HepG2 (cell line): ENCODE data around the gene PLS1. TPM values are rescaled to one million over a fixed set of nuclear protein-coding genes. Genes with fewer than 3 reads are reported as not detected.

Source experiments
- ARID2 ChIP-seq: sonication (generic); formaldehyde crosslinking; IDR thresholded peaks from 2 replicates; pipeline ENCODE4 v1.8.1; 2022; ENCODE audit warnings: mild to moderate bottlenecking, missing genetic modification reagents, borderline replicate concordance
- ATM ChIP-seq: fragments of 450-650 bp; IDR thresholded peaks from 2 replicates; pipeline ENCODE4 v1.7.1; 2017; ENCODE audit warnings: mild to moderate bottlenecking, borderline replicate concordance
- CCAR2 ChIP-seq: fragments of 200-400 bp; formaldehyde crosslinking; optimal IDR thresholded peaks from 2 replicates; pipeline ENCODE3; 2018; ENCODE audit warnings: low read depth, mild to moderate bottlenecking, low read length, moderate library complexity
- DNMT3B ChIP-seq: conservative IDR thresholded peaks from 2 replicates; pipeline ENCODE4 v1.6.1; 2016; ENCODE audit warnings: missing biosample characterization, control low read depth
- E2F5 ChIP-seq: sonication (generic); formaldehyde crosslinking; conservative IDR thresholded peaks from 2 replicates; pipeline ENCODE4 v1.4.0; 2020; ENCODE audit warnings: missing genetic modification reagents
- FOSL2 ChIP-seq: sonication (generic); formaldehyde crosslinking; IDR thresholded peaks from 2 replicates; pipeline ENCODE4 v1.4.0; 2020; ENCODE audit warnings: missing genetic modification reagents
- HNRNPK ChIP-seq: fragments of 200-400 bp; formaldehyde crosslinking; IDR thresholded peaks from 2 replicates; pipeline ENCODE4 v1.6.1; 2018; ENCODE audit warnings: low read length, low read depth, moderate library complexity, mild to moderate bottlenecking; ENCODE audit not compliant: poor library complexity, severe bottlenecking
- ISL2 ChIP-seq: sonication (generic); formaldehyde crosslinking; IDR thresholded peaks from 2 replicates; pipeline ENCODE4 v1.5.0; 2020; ENCODE audit warnings: missing genetic modification reagents
- KDM5A ChIP-seq: fragments of 200-600 bp; sonication (generic); IDR thresholded peaks from 2 replicates; pipeline ENCODE4 v1.7.0; 2018; ENCODE audit warnings: antibody characterized with exemption, mild to moderate bottlenecking, low read length, borderline replicate concordance
- MAX ChIP-seq: IDR thresholded peaks from 2 replicates; pipeline ENCODE4 v1.6.1; 2012; ENCODE audit warnings: inconsistent platforms
- MEIS1 ChIP-seq: sonication (generic); formaldehyde crosslinking; IDR thresholded peaks from 2 replicates; pipeline ENCODE4 v1.9.0; 2021; ENCODE audit warnings: mild to moderate bottlenecking, missing genetic modification reagents, moderate library complexity, borderline replicate concordance
- MXD4 ChIP-seq: IDR thresholded peaks from 2 replicates; pipeline ENCODE4 v1.6.1; 2016; ENCODE audit warnings: mild to moderate bottlenecking, missing biosample characterization, missing genetic modification reagents
- NR2F2 ChIP-seq: IDR thresholded peaks from 2 replicates; pipeline ENCODE4 v1.6.1; 2012; ENCODE audit warnings: low read depth, inconsistent platforms, borderline replicate concordance
- SOX6 ChIP-seq, 2 experiments: fragments of 450-650 bp in 1 of 2; sonication (generic) in 1 of 2; formaldehyde crosslinking in 1 of 2; IDR thresholded peaks; 2 replicates each; pipeline versions ENCODE4 v1.4.0 to v1.6.1; 2017 to 2020; ENCODE audit warnings: antibody characterized with exemption in 1 of 2, mild to moderate bottlenecking in 1 of 2, missing genetic modification reagents in 1 of 2
- TEF ChIP-seq: sonication (generic); formaldehyde crosslinking; IDR thresholded peaks from 2 replicates; pipeline ENCODE4 v1.5.0; 2020; ENCODE audit warnings: missing genetic modification reagents
- TFAP4 ChIP-seq: sonication (generic); IDR thresholded peaks from 2 replicates; pipeline ENCODE4 v1.6.1; 2016; ENCODE audit warnings: low read depth, borderline replicate concordance
- TFE3 ChIP-seq: IDR thresholded peaks from 2 replicates; pipeline ENCODE4 v1.6.1; 2016
- THAP8 ChIP-seq: sonication (generic); formaldehyde crosslinking; IDR thresholded peaks from 2 replicates; pipeline ENCODE4 v1.5.1; 2020; ENCODE audit warnings: missing genetic modification reagents, mild to moderate bottlenecking, borderline replicate concordance
- ZNF282 ChIP-seq: fragments of 450-650 bp; IDR thresholded peaks from 2 replicates; pipeline ENCODE4 v1.6.1; 2018; ENCODE audit not compliant: partially characterized antibody
- ZNF569 ChIP-seq: sonication (generic); formaldehyde crosslinking; IDR thresholded peaks from 2 replicates; pipeline ENCODE4 v1.5.0; 2020; ENCODE audit warnings: mild to moderate bottlenecking, missing genetic modification reagents, moderate library complexity, borderline replicate concordance
- ZNF572 ChIP-seq: sonication (generic); formaldehyde crosslinking; IDR thresholded peaks from 2 replicates; pipeline ENCODE4 v1.5.1; 2020; ENCODE audit warnings: mild to moderate bottlenecking, missing genetic modification reagents
- ZNF737 ChIP-seq: sonication (generic); formaldehyde crosslinking; IDR thresholded peaks from 2 replicates; pipeline ENCODE4 v1.5.0; 2020; ENCODE audit warnings: missing genetic modification reagents, mild to moderate bottlenecking, borderline replicate concordance
- ZNF766 ChIP-seq: sonication (generic); formaldehyde crosslinking; IDR thresholded peaks from 2 replicates; pipeline ENCODE4 v1.5.0; 2020; ENCODE audit warnings: missing genetic modification reagents, borderline replicate concordance
- ZNF879 ChIP-seq: sonication (generic); formaldehyde crosslinking; IDR thresholded peaks from 2 replicates; pipeline ENCODE4 v1.8.1; 2023; ENCODE audit warnings: missing genetic modification reagents
- polyA plus RNA-seq, 8 experiments: library from polyadenylated mRNA; depleted of rRNA in 3 of 8; stranded (reverse) in 7 of 8; unstranded in 1 of 8; fragments of >200 nt; fragmentation: Illumina TruSeq in 4 of 8; extraction: Trizol in 4 of 8; gene quantifications; 2 replicates each; pipeline versions ENCODE4 v1.2.1 to v1.2.3, GENCODE V29; 2011 to 2016; ENCODE audit warnings: low read depth in 4 of 8, missing spikeins in 1 of 8, mixed read lengths in 1 of 8; ENCODE audit not compliant: insufficient read depth in 1 of 8
- total RNA-seq, 5 experiments: library from RNA; depleted of rRNA; stranded (reverse); fragments of >200 nt; fragmentation: Illumina TruSeq; extraction: Trizol; gene quantifications; 2 replicates each; pipeline ENCODE4 v1.2.3, GENCODE V29; 2016; ENCODE audit warnings: low read depth in 1 of 5

Gene PLS1
- total and polyA plus RNA-seq, 2 of the 13 experiments (the other 11 are each of a cell fraction or from before 2014, with no cell fraction given): 11.2 to 21.1 TPM

GRCh38 chr3:142578329-142579223 lies 17.6 kb upstream of the PLS1 start, which contains the start of gene ATR (continued):
- TF ChIP-seq MAX (peak; percentile 98), ARID2 (CRISPR knock-in tag) (peak; percentile 96), HNRNPK (peak; percentile 13), ISL2 (CRISPR knock-in tag) (peak; percentile 90), KDM5A (peak; percentile 68), MXD4 (CRISPR knock-in tag) (peak; percentile 98), THAP8 (peak; percentile 69; the same call in 1 of the 2 replicates), ZNF737 (peak; percentile 91; the same call in 1 of the 2 replicates), SOX6 (IDR thresholded peaks at IDR 0.05) (no peak), SOX6 (CRISPR knock-in tag; IDR thresholded peaks at IDR 0.05) (peak; percentile 82), ZNF766 (peak; percentile 16; the same call in 1 of the 2 replicates), TFE3 (peak; percentile 57; the same call in 1 of the 2 replicates), ZNF282 (no peak), TEF (CRISPR knock-in tag) (peak; percentile 61), E2F5 (CRISPR knock-in tag) (peak; percentile 87), CCAR2 (no peak), TFAP4 (peak; percentile 66; the same call in 1 of the 2 replicates), FOSL2 (CRISPR knock-in tag) (peak; percentile 72), NR2F2 (peak; percentile 68; the same call in 1 of the 2 replicates), ZNF572 (CRISPR knock-in tag) (peak; percentile 98), ZNF569 (CRISPR knock-in tag) (peak; percentile 99; the same call in 1 of the 2 replicates), ZNF879 (peak; percentile 90; the same call in 1 of the 2 replicates), MEIS1 (CRISPR knock-in tag) (peak; percentile 78; the same call in 1 of the 2 replicates), ATM (no peak), DNMT3B (peak; percentile 28; the same call in 1 of the 2 replicates)
